COLO668 (cell line): Measurements from ENCODE around the gene SIX1.

ENCODE experiments used
- DNase-seq: peaks from one replicate; lab custom pipeline; 2025; ENCODE audit not compliant: unreplicated experiment; lab: John Stamatoyannopoulos, UW

SIX1 gene

GRCh38 chr14:60602291-60602690 lies 47.0 kb downstream of the SIX1 start:
- DNase-seq, result no peak

- DNase-seq, result no peak
Observed at GRCh38 chr14:60599727-60600126, 49.5 kb downstream of the SIX1 start.

GRCh38 chr14:60596139-60596538 lies 53.1 kb downstream of the SIX1 start:
- DNase-seq, result no peak

GRCh38 chr14:60594062-60594461 lies 55.2 kb downstream of the SIX1 start:
- DNase-seq, result no peak
